RCC 7860 (cell line): Measurements from ENCODE around the gene BCL2.

Experiments
- DNase-seq: peaks from one replicate; pipeline ENCODE4 v3.0.0-alpha.2; 2015; ENCODE audit warnings: low spot score
- FAIRE-seq: peaks from 2 replicates; lab custom pipeline; 2012; peaks lifted over from hg19 to GRCh38; lab: Jason Lieb, UNC

The BCL2 gene

GRCh38 chr18:63290166-63290820 is 29.3 kb downstream of the BCL2 start:
- no peak for DNase-seq
- no peak for FAIRE-seq

GRCh38 chr18:63288311-63288710 is 31.3 kb downstream of the BCL2 start:
- no peak for DNase-seq
- FAIRE-seq, result no peak

GRCh38 chr18:63287691-63288220 is 31.8 kb downstream of the BCL2 start:
- FAIRE-seq (no peak), DNase-seq (no peak)

GRCh38 chr18:63286926-63287325 is 32.6 kb downstream of the BCL2 start:
- DNase-seq (no peak), FAIRE-seq (no peak)

- DNase-seq (no peak), FAIRE-seq (no peak)
These were observed 34.5 kb downstream of the BCL2 start for GRCh38 chr18:63284827-63285733.

- FAIRE-seq (no peak), DNase-seq (no peak)
These were observed 35.3 kb downstream of the BCL2 start for GRCh38 chr18:63284173-63284799.

GRCh38 chr18:63283305-63284094 is 36.1 kb downstream of the BCL2 start:
- FAIRE-seq, result no peak
- no peak for DNase-seq

GRCh38 chr18:63282793-63283192 is 36.8 kb downstream of the BCL2 start:
- no peak for DNase-seq
- no peak for FAIRE-seq

- no peak for DNase-seq
These were observed 46.2 kb downstream of the BCL2 start for GRCh38 chr18:63273222-63273927.

GRCh38 chr18:63272638-63273037 is 46.9 kb downstream of the BCL2 start:
- FAIRE-seq, result no peak

More at GRCh38 chr18:63273222-63273927, 46.2 kb downstream of the BCL2 start:
- FAIRE-seq, result no peak

GRCh38 chr18:63271881-63272299 is 47.7 kb downstream of the BCL2 start:
- FAIRE-seq (no peak), DNase-seq (no peak)

More at GRCh38 chr18:63272638-63273037, 46.9 kb downstream of the BCL2 start:
- no peak for DNase-seq

GRCh38 chr18:63271148-63271547 is 48.4 kb downstream of the BCL2 start:
- DNase-seq (no peak), FAIRE-seq (no peak)

- DNase-seq (peak; percentile 12), FAIRE-seq (no peak)
These were observed 51.4 kb downstream of the BCL2 start for GRCh38 chr18:63267975-63268721.

GRCh38 chr18:63266888-63267790 is 52.4 kb downstream of the BCL2 start:
- FAIRE-seq (no peak), DNase-seq (peak; percentile 3)

- no peak for FAIRE-seq
These were observed 54.2 kb downstream of the BCL2 start for GRCh38 chr18:63265326-63265725.

GRCh38 chr18:63264871-63265270 is 54.7 kb downstream of the BCL2 start:
- DNase-seq (no peak), FAIRE-seq (no peak)

More at GRCh38 chr18:63265326-63265725, 54.2 kb downstream of the BCL2 start:
- no peak for DNase-seq

- DNase-seq (no peak), FAIRE-seq (no peak)
These were observed 56.1 kb downstream of the BCL2 start for GRCh38 chr18:63263444-63263843.
